ENCODE results near the gene ANKS1A. TPM values are rescaled to one million over a fixed set of nuclear protein-coding genes. Genes with fewer than 3 reads are reported as not detected.

ANKS1A gene
- total RNA-seq, 1 donor = 4.8 TPM

- Histone ChIP-seq H3K9me3 (ENCODE audit: low read depth, low read length) (no peaks in the 10 kb centered on the region), H3K4me1 (ENCODE audit: insufficient read depth, low read length) (peaks cover 8% of the 10 kb centered on the region), H3K27me3 (ENCODE audit: insufficient read depth, low read length) (no peaks in the 10 kb centered on the region), H3K4me3 (ENCODE audit: low read length) (no peak overlapping the region)
These were observed 145.5 kb downstream of the ANKS1A start for GRCh38 chr6:35034411-35035191.

GRCh38 chr6:35035481-35036030 lies 146.5 kb downstream of the ANKS1A start:
- Histone ChIP-seq H3K4me1 (ENCODE audit: insufficient read depth, low read length) (peaks cover 8% of the 10 kb centered on the region), H3K27me3 (ENCODE audit: insufficient read depth, low read length) (no peaks in the 10 kb centered on the region), H3K9me3 (ENCODE audit: low read depth, low read length) (no peaks in the 10 kb centered on the region), H3K4me3 (ENCODE audit: low read length) (no peak overlapping the region)

GRCh38 chr6:35036059-35036827 lies 147.2 kb downstream of the ANKS1A start:
- H3K4me1 ChIP-seq (ENCODE audit: insufficient read depth, low read length) = peaks cover 8% of the 10 kb centered on the region

GRCh38 chr6:35036828-35037663 lies 148.0 kb downstream of the ANKS1A start:
- no peaks in the 10 kb centered on the region for H3K27me3 ChIP-seq (ENCODE audit: insufficient read depth, low read length)
- peaks cover 8% of the 10 kb centered on the region for H3K4me1 ChIP-seq (ENCODE audit: insufficient read depth, low read length)
- no peaks in the 10 kb centered on the region for H3K9me3 ChIP-seq (ENCODE audit: low read depth, low read length)
- H3K4me3 ChIP-seq (ENCODE audit: low read length) = no peak overlapping the region

More at GRCh38 chr6:35036059-35036827, 147.2 kb downstream of the ANKS1A start:
- H3K4me3 ChIP-seq (ENCODE audit: low read length) = no peak overlapping the region
- H3K27me3 ChIP-seq (ENCODE audit: insufficient read depth, low read length) = no peaks in the 10 kb centered on the region
- H3K9me3 ChIP-seq (ENCODE audit: low read depth, low read length) = no peaks in the 10 kb centered on the region

GRCh38 chr6:35037664-35038038 lies 148.6 kb downstream of the ANKS1A start:
- no peaks in the 10 kb centered on the region for H3K27me3 ChIP-seq (ENCODE audit: insufficient read depth, low read length)
- H3K9me3 ChIP-seq (ENCODE audit: low read depth, low read length) = no peaks in the 10 kb centered on the region
- peaks cover 14% of the 10 kb centered on the region for H3K4me1 ChIP-seq (ENCODE audit: insufficient read depth, low read length)
- no peak overlapping the region for H3K4me3 ChIP-seq (ENCODE audit: low read length)

- Histone ChIP-seq H3K9me3 (ENCODE audit: low read depth, low read length) (no peaks in the 10 kb centered on the region), H3K4me3 (ENCODE audit: low read length) (no peak overlapping the region), H3K4me1 (ENCODE audit: insufficient read depth, low read length) (peaks cover 19% of the 10 kb centered on the region), H3K27me3 (ENCODE audit: insufficient read depth, low read length) (no peaks in the 10 kb centered on the region)
These were observed 149.0 kb downstream of the ANKS1A start for GRCh38 chr6:35038076-35038475.

- peaks cover 31% of the 10 kb centered on the region for H3K4me1 ChIP-seq (ENCODE audit: insufficient read depth, low read length)
- H3K9me3 ChIP-seq (ENCODE audit: low read depth, low read length) = no peaks in the 10 kb centered on the region
- H3K4me3 ChIP-seq (ENCODE audit: low read length) = no peak overlapping the region
These were observed 151.3 kb downstream of the ANKS1A start for GRCh38 chr6:35040398-35040797.

GRCh38 chr6:35041086-35041861 lies 152.2 kb downstream of the ANKS1A start:
- H3K9me3 ChIP-seq (ENCODE audit: low read depth, low read length) = no peaks in the 10 kb centered on the region
- H3K4me3 ChIP-seq (ENCODE audit: low read length) = no peak overlapping the region
- no peaks in the 10 kb centered on the region for H3K27me3 ChIP-seq (ENCODE audit: insufficient read depth, low read length)
- H3K4me1 ChIP-seq (ENCODE audit: insufficient read depth, low read length) = peaks cover 36% of the 10 kb centered on the region

More at GRCh38 chr6:35040398-35040797, 151.3 kb downstream of the ANKS1A start:
- H3K27me3 ChIP-seq (ENCODE audit: insufficient read depth, low read length) = no peaks in the 10 kb centered on the region

- no peaks in the 10 kb centered on the region for H3K27me3 ChIP-seq (ENCODE audit: insufficient read depth, low read length)
- H3K4me3 ChIP-seq (ENCODE audit: low read length) = no peak overlapping the region
- H3K4me1 ChIP-seq (ENCODE audit: insufficient read depth, low read length) = peaks cover 42% of the 10 kb centered on the region
These were observed 153.2 kb downstream of the ANKS1A start for GRCh38 chr6:35042031-35042815.

GRCh38 chr6:35043381-35044130 lies 154.5 kb downstream of the ANKS1A start:
- Histone ChIP-seq H3K4me3 (ENCODE audit: low read length) (no peak overlapping the region), H3K9me3 (ENCODE audit: low read depth, low read length) (no peaks in the 10 kb centered on the region), H3K4me1 (ENCODE audit: insufficient read depth, low read length) (peaks cover 55% of the 10 kb centered on the region), H3K27me3 (ENCODE audit: insufficient read depth, low read length) (no peaks in the 10 kb centered on the region)

More at GRCh38 chr6:35042031-35042815, 153.2 kb downstream of the ANKS1A start:
- H3K9me3 ChIP-seq (ENCODE audit: low read depth, low read length) = no peaks in the 10 kb centered on the region

- no peak overlapping the region for H3K4me3 ChIP-seq (ENCODE audit: low read length)
- H3K27me3 ChIP-seq (ENCODE audit: insufficient read depth, low read length) = no peaks in the 10 kb centered on the region
- H3K4me1 ChIP-seq (ENCODE audit: insufficient read depth, low read length) = peaks cover 62% of the 10 kb centered on the region
- H3K9me3 ChIP-seq (ENCODE audit: low read depth, low read length) = no peaks in the 10 kb centered on the region
These were observed 155.2 kb downstream of the ANKS1A start for GRCh38 chr6:35044145-35044745.

- Histone ChIP-seq H3K4me3 (ENCODE audit: low read length) (no peak overlapping the region), H3K4me1 (ENCODE audit: insufficient read depth, low read length) (peaks cover 69% of the 10 kb centered on the region), H3K9me3 (ENCODE audit: low read depth, low read length) (no peaks in the 10 kb centered on the region), H3K27me3 (ENCODE audit: insufficient read depth, low read length) (no peaks in the 10 kb centered on the region)
These were observed 155.8 kb downstream of the ANKS1A start for GRCh38 chr6:35044761-35045421.
